Esophagus squamous epithelium (tissue), 5 donors: ENCODE measurements around the gene OR7G2. TPM values are rescaled to one million over a fixed set of nuclear protein-coding genes. Genes with fewer than 3 reads are reported as not detected.

ENCODE experiments used
- DNase-seq: peaks from one replicate; lab custom pipeline; 2025; lab: John Stamatoyannopoulos, UW
- H3K27ac ChIP-seq, 4 donors: fragments of 200-600 bp; sonication (generic); one replicate each; pipeline ENCODE4 v1.5.1; 2016 to 2019; ENCODE audit warnings: mild to moderate bottlenecking in 1 of 4
- H3K27me3 ChIP-seq, 4 donors: fragments of 200-600 bp; sonication (generic); 1 replicate in 3 of 4; 2 replicates in 1 of 4; pipeline versions ENCODE4 v1.5.1 to v1.6.0; 2017 to 2021; ENCODE audit warnings: antibody characterized with exemption in 1 of 4
- H3K36me3 ChIP-seq, 3 donors: fragments of 200-600 bp; sonication (generic); one replicate each; pipeline ENCODE4 v1.5.1; 2016 to 2019
- H3K4me1 ChIP-seq, 3 donors: fragments of 200-600 bp; sonication (generic); one replicate each; pipeline ENCODE4 v1.5.1; 2017 to 2019
- H3K4me3 ChIP-seq, 4 donors: fragments of 200-600 bp; sonication (generic); 1 replicate in 3 of 4; 2 replicates in 1 of 4; pipeline ENCODE4 v1.5.1; 2016 to 2019; ENCODE audit warnings: mild to moderate bottlenecking in 2 of 4, moderate library complexity in 1 of 4
- H3K9me3 ChIP-seq, 3 donors: fragments of 200-600 bp; sonication (generic); one replicate each; pipeline ENCODE4 v1.5.1; 2016 to 2019
- CTCF ChIP-seq, 6 experiments: fragments of 450-650 bp in 4 of 6; fragments of 200-600 bp in 2 of 6; sonication (generic) in 2 of 6; IDR thresholded peaks; one replicate each; pipeline ENCODE4 v1.5.1; 2016 to 2019; ENCODE audit warnings: antibody characterized with exemption in 6 of 6, mild to moderate bottlenecking in 4 of 6, moderate library complexity in 4 of 6
- POLR2A ChIP-seq, 4 donors: fragments of 450-650 bp; IDR thresholded peaks; one replicate each; pipeline ENCODE4 v1.6.1; 2017; ENCODE audit warnings: antibody characterized with exemption in 4 of 4, mild to moderate bottlenecking in 4 of 4, moderate library complexity in 3 of 4
- whole genome bisulfite sequencing, 2 donors: methylation state at CpG; one replicate each; pipeline ENCODE4 v1.1.5; 2018; 5-methylcytosine and 5-hydroxymethylcytosine counted together
- intact Hi-C: fragments of 100-400 bp; cut with DNase I; formaldehyde crosslinking; loops from one replicate; pipeline ENCODE4 v1.15.0; 2022
- total RNA-seq, 4 donors: library from RNA; depleted of rRNA; stranded (reverse); fragments of >200 nt; gene quantifications; one replicate each; pipeline ENCODE4 v1.1.0, GENCODE V29; 2016
- donor health status: DM: yes; HTN: yes; CAD: no.

OR7G2 gene
- total RNA-seq, 4 donors from 2014 or later = not detected

GRCh38 chr19:9116547-9116946 is 9.3 kb upstream of the OR7G2 start:
- Histone ChIP-seq H3K4me3 (no peak overlapping the region), H3K27me3 (peaks cover 0 to 16% (median 0%) of the 10 kb centered on the region in 4 donors), H3K9me3 (no peaks in the 10 kb centered on the region), H3K4me1 (no peaks in the 10 kb centered on the region), H3K27ac (no peak overlapping the region), H3K36me3 (no peaks in the 10 kb centered on the region)
- no peak for DNase-seq
- WGBS, 2 donors = 57 to 72% methylated on average over 5 of the region's 5 CpGs
- TF ChIP-seq CTCF (IDR thresholded peaks at IDR 0.05) (no peak), POLR2A (IDR thresholded peaks at IDR 0.05) (no peak)
- intact Hi-C loops = no loop called here

- H3K36me3 ChIP-seq = no peaks in the 10 kb centered on the region
- 76 to 82% methylated on average over 2 of the region's 2 CpGs for WGBS, 2 donors
- no peak within 1 kb of the TSS for H3K4me3 ChIP-seq
- H3K27ac ChIP-seq = no peak within 1 kb of the TSS
- H3K4me1 ChIP-seq = no peaks in the 10 kb centered on the region
- DNase-seq = no peak
- intact Hi-C loops = no loop called here
- H3K9me3 ChIP-seq = no peaks in the 10 kb centered on the region
- TF ChIP-seq POLR2A (IDR thresholded peaks at IDR 0.05) (no peak), CTCF (IDR thresholded peaks at IDR 0.05) (no peak)
- peaks cover 0 to 16% (median 0%) of the 10 kb centered on the region in 4 donors for H3K27me3 ChIP-seq
Measured at GRCh38 chr19:9115307-9115813, 8.1 kb upstream of the OR7G2 start, which contains the start of gene OR7G1. Gene OR7G1 (minus strand): TSS chr19:9115763. CDS start chr19:9115763, 0 bp downstream.

- intact Hi-C loops = no loop called here
- H3K9me3 ChIP-seq = no peaks in the 10 kb centered on the region
- H3K27me3 ChIP-seq = peaks cover 0 to 17% (median 0%) of the 10 kb centered on the region in 4 donors
- H3K27ac ChIP-seq = no peak overlapping the region
- H3K4me3 ChIP-seq = no peak overlapping the region
- H3K36me3 ChIP-seq = no peaks in the 10 kb centered on the region
- DNase-seq = no peak
- TF ChIP-seq CTCF (IDR thresholded peaks at IDR 0.05) = no peak
- TF ChIP-seq POLR2A (IDR thresholded peaks at IDR 0.05) = no peak
- WGBS, 2 donors = 31 to 35% methylated on average over 2 of the region's 2 CpGs
- H3K4me1 ChIP-seq = no peaks in the 10 kb centered on the region
Measured at GRCh38 chr19:9109959-9110358, 2.7 kb upstream of the OR7G2 start.

- WGBS, 2 donors = 22 to 53% methylated on average over 2 of the region's 2 CpGs
- intact Hi-C loops = no loop called here
- H3K4me1 ChIP-seq = no peaks in the 10 kb centered on the region
- no peak within 1 kb of the TSS for H3K4me3 ChIP-seq
- H3K27ac ChIP-seq = no peak within 1 kb of the TSS
- no peaks in the 10 kb centered on the region for H3K9me3 ChIP-seq
- no peak for DNase-seq
- no peaks in the 10 kb centered on the region for H3K36me3 ChIP-seq
- H3K27me3 ChIP-seq = peaks cover 0 to 24% (median 0%) of the 10 kb centered on the region in 4 donors
- TF ChIP-seq CTCF (IDR thresholded peaks at IDR 0.05) (no peak), POLR2A (IDR thresholded peaks at IDR 0.05) (no peak)
Measured at GRCh38 chr19:9086761-9087160, 20.5 kb downstream of the OR7G2 start, which contains the start of gene OR1M1. Gene OR1M1 (plus strand): TSS chr19:9087061. CDS start chr19:9093245, 6,184 bp downstream.

- Histone ChIP-seq H3K4me3 (no peak overlapping the region), H3K9me3 (no peaks in the 10 kb centered on the region), H3K36me3 (no peaks in the 10 kb centered on the region), H3K4me1 (peaks cover 0 to 17% (median 6%) of the 10 kb centered on the region in 3 donors), H3K27ac (no peak overlapping the region), H3K27me3 (no peaks in the 10 kb centered on the region)
- TF ChIP-seq CTCF (IDR thresholded peaks at IDR 0.05) (no peak), POLR2A (IDR thresholded peaks at IDR 0.05) (no peak)
- 55 to 64% methylated on average over 4 of the region's 4 CpGs for WGBS, 2 donors
- intact Hi-C loops = no loop called here
- DNase-seq = no peak
Measured at GRCh38 chr19:9078651-9079050, 28.6 kb downstream of the OR7G2 start.
